Stimulated activated CD4-positive, alpha-beta T cell treated with anti-CD3 and anti-CD28 coated beads, Interleukin-12 subunit alpha, Interleukin-12 subunit beta, amount 100 ng/mL, for 24 hours (primary cell): ENCODE data around the gene METTL21C.

Experiments
- DNase-seq, 2 experiments: peaks; one replicate each; pipeline ENCODE4 v3.0.0-alpha.2; 2020; ENCODE audit warnings: low read depth in 2 of 2

Gene METTL21C

DNA sequence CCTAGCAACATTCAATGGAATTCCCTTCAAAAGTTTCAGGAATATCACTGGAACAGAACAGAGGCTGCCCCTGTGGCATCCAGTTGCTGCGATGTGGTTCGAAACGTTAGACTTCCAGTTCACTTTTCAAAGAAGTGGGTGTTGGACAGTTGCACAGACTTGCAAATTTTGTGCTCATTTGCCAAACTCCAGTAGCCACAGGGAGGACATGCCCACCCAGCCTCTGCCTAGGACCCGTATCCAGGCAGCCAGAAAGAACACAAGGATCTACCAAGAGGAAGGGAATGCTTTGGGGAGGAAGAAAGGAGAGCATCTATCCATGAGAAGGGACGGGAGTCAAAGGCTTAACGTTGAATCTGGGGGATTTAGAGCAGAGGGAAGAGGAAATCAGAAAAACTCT is at the start of gene METTL21C:
Gene METTL21C, minus strand, starts transcription at position 108 of the 400 bp plus-strand sequence. CDS start 546 bp downstream, outside the sequence.
- DNase-seq: no peak

- DNase-seq: no peak
Observed at GRCh38 chr13:102742506-102742905, 47.7 kb upstream of the METTL21C start.

DNA sequence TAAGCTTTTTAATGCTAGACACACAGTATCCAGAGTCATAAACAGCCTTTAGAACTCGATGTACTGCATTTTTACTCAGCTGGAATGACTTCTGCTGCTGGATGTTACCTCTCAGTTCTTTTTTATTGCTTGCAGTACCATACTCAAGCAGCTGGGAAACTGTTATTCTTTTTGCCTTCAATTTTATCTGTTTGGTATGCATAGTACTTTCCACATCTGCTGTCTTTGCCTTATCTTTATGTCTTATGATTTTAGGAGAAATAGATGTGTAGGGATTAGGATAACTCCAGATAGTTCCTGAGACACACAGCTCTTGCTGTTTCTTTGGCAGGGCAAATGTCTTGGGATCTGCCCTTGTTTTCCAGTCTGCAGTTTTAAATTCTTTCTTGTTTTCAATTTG is 47.3 kb upstream of the METTL21C start:
- DNase-seq: no peak

GRCh38 chr13:102729560-102730270 is 34.9 kb upstream of the METTL21C start:
- no peak for DNase-seq

DNA sequence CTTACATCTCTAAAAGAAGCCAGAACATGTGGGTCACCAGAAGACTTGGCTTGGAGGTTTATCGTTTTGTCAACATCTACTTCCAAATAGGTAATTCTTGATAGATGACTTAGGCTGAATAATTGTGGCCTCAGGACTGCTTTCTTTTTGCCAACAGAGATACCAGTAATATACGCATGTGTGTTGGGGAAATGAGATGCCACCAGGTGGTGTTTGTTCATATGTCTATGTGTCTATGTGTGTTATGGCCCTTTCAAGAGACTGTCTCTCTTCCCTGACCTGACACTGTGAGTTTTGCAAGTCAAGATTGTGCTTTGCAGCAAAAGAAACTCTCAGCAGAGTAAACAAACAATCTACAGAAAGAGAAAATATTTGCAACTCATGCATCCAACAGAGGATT is 31.6 kb upstream of the METTL21C start:
- DNase-seq: no peak

GRCh38 chr13:102724923-102725322 is 30.1 kb upstream of the METTL21C start:
- no peak for DNase-seq

DNA sequence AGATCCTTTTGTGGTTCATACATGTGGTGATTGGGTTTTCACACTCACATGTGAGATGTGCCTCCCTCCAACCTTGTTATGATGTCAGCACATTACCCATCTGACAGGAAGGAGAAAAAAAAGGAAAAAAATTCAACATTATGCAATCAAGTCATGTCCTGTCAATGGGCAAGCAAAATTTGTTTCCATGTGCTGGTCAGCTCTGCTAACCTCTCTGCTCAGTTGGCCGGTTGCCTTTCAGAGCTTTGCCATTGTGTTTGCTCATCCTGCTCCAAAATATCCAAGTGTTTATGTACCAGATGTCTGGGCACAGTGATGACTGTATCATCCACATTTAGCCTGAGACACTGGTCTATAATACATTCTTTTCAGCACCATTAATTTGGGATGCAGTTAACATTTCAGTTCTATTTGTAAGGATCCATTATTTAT is 27.0 kb upstream of the METTL21C start:
- DNase-seq: no peak

- DNase-seq: no peak
Observed at GRCh38 chr13:102718746-102719145, 23.9 kb upstream of the METTL21C start.

GRCh38 chr13:102715447-102715846 is 20.6 kb upstream of the METTL21C start:
- no peak for DNase-seq

GRCh38 chr13:102710261-102710679 is 15.4 kb upstream of the METTL21C start:
- no peak for DNase-seq

GRCh38 chr13:102709536-102709935 is 14.7 kb upstream of the METTL21C start:
- DNase-seq: no peak

GRCh38 chr13:102708991-102709390 is 14.1 kb upstream of the METTL21C start:
- no peak for DNase-seq

- no peak for DNase-seq
Observed at GRCh38 chr13:102708211-102708610, 13.4 kb upstream of the METTL21C start.

- DNase-seq: no peak
Observed at GRCh38 chr13:102707467-102707866, 12.6 kb upstream of the METTL21C start.

DNA sequence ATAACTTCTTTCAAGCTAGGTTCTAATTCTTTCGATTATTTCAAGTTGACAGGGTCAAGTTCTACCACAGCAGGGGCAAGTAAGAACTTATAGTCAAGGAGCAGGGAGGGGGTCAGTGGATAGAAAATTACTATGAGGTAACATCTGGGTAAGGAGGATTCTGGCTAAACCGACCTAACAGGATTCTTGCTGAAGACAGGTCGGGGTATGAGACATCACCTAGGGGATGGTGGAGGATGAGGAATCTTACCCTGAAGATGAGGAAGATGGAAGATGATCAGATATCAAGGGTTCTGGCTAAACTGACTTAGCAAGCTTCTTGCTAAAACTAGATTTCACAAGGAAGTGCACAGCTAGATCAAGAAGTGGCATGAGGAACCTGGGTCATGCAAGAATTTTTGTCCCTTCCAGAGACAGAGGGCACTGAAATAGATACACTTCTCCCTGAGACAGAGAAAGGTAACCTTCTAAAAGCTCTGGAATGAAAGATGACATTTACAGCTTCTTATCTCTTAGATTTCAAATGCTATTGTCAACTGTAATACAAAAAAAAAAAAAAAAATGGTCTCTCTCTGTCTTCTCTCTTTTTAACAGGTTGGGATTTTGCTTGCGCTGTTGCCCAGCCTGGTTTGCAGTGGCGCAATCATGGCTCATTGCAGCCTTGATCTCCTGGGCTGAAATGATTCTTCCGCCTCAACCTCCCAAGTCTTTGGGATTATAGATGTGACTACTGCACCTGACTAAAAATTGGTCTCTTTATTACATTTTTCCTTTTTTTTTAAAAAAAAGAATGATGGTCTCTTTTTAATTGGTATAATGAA is 9.6 kb upstream of the METTL21C start:
- no peak for DNase-seq

DNA sequence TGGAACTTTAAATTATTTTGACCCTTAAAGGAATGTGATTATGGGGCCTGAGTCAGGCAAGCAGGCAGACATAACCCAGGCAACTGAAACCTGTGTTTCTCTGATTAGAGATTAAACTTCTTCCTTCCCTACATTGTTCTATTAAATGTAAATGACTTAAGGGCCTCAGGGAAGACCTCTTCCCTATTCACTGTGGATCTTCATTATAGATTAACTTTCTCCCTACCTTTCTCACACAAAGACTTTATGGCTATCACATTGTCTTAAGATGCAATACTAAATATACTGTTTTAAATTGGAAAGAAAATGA is 8.8 kb upstream of the METTL21C start:
- DNase-seq: no peak

DNA sequence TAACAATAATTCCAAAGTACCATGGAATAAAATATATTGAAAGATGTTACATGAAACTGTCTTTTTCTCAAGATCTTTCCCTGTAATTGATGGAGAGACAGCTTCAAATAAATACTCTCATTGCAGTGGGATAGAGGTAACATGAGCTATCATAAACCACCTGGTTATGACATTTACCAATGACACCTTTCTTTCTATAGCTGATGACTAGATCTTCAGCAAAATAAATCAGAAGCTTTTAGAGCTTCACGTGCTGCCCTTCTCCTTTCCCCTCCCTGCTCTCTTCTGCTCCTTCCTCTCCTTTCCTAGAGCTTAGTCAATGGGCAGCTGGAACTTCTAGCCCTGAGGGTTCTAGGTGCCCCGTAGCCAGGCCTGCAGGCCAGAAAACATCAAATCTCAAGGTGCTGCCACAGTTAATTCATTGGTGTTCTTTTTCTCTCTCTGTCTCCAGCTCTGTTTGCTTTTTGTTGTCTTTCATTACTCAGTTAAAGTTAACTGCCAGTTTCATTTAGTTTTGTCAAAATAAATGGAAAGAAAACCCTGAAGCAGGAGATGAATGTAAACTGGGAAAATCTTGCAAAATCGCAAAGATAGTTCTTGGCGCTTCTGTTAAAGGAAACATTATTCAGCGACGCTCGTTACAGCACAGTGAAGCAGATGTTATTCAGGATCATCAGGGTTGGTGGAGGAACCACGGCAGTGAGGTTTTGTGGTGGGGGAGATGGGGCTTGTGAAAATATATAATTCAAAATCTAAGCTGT is 8.3 kb upstream of the METTL21C start:
- no peak for DNase-seq

DNA sequence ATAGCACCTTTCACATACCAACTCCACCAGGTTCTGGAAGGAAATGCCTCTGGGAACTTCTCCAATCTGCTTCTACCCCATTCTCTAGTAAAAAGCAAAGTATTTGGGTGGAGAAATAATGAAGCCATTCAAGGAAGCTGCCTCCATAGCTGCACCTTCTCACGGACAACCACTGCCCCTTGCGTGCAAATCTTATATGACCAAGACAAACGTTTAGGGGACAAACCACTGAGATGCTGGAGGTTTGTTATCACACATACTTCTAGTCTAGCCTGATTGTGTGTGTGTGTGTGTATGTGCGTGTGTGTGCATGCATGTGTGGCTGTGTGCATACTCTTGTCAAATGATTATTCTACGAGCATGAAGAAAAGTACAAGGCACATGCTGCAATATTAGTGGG is 6.5 kb upstream of the METTL21C start:
- DNase-seq: no peak

DNA sequence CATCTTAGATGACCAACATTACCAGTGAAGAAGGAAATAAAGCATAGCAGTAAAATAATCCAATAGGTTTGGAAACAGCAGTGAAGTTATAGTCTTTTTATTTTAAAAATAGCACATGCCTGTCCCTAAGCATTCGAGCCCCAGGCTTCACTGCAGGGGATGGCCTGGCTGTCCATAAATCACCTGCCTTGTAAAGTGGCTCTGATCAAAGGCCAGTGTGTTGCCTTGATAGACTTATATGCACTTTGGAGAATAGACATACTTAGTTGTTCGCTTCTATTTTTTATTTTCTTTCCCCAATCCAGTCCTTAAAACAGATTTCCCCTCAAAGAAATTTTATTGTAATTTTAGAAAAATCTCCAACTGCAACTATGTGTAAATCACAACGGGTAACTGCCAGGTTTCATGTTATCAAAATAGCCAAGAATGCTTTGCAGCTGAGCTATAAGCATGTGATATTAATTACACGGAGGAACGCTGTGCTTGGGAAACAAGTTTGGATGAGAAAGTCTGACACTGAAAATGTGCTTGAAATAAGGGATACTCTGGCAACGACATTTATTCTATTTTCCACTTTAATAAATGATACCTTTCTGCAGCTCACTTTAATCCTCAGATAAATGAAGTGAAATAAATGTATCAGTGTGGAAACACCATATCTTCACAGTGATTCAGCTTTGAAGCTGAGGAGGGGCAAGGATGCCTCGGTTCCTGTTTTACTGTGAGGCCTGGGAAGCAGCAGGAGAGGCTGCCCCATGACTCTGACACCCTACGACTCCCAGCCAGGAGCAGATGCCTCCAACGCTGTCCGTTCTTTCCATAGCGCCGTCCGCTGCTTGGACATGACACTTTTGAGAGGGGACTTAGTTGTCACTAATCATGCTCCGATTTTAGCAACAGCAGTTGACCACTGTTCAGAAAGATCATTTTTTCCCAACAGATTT is 5.5 kb upstream of the METTL21C start:
- DNase-seq: no peak

DNA sequence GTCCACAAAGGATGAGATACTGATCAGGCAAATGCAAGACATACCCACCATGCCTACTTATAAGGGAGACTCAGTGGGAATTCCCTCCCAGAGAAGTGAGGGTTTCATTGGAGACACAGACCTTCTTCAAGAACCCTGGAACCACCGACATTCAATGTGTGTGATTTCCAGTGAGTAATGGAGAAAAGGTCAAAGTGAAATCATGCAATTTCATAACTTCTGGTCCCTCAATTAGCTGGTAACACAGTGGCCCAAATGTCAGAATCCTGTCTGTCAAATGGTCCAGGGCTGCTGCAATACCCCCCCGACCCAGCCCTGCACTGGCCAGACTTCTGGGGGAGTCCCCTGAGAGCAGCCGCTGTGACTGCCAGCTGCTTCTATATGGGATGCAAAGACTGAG is 4.7 kb upstream of the METTL21C start:
- no peak for DNase-seq

DNA sequence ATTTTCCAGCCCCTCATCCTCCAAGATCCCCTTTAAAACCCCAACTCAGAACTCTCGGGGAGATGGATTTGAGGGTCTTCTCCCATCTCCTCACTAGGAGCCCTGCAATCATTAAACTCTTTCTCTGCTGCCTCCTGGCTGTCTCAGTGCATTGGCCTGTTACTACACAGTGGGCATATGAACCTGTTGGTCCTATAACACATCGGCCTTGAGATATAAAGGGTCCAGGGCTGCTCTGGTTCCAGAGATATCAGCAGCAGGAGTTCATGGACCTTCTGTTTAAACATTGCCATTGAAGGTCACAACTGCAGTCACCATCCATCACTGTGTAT is 3.8 kb upstream of the METTL21C start:
- DNase-seq: no peak
